Nephron (organoid): ENCODE results near the gene POTEM.
"Not testable (repeated sequence)": the region's sequence is repeated elsewhere in the genome, so short reads cannot be mapped to it uniquely, and the experiment has no call there.

Experiments used
- H3K27ac Mint-ChIP-seq, 3 experiments: 2 replicates each; pipeline ENCODE4 v1.8.0; 2020; ENCODE audit warnings: mixed read lengths in 3 of 3, mild to moderate bottlenecking in 2 of 3, moderate library complexity in 1 of 3
- H3K27me3 Mint-ChIP-seq: 2 replicates; pipeline ENCODE4 v1.8.0; 2021; ENCODE audit warnings: low read depth, mild to moderate bottlenecking, moderate library complexity, mixed read lengths
- H3K36me3 Mint-ChIP-seq: 2 replicates; pipeline ENCODE4 v1.8.0; 2020; ENCODE audit warnings: low read depth, mixed read lengths
- H3K4me1 Mint-ChIP-seq: 2 replicates; pipeline ENCODE4 v1.8.0; 2020; ENCODE audit warnings: mixed read lengths
- H3K4me3 Mint-ChIP-seq, 3 experiments: 2 replicates each; pipeline ENCODE4 v1.8.0; 2020; ENCODE audit warnings: mild to moderate bottlenecking in 3 of 3, mixed read lengths in 3 of 3, moderate library complexity in 2 of 3
- H3K9me3 Mint-ChIP-seq: 2 replicates; pipeline ENCODE4 v1.8.0; 2020; ENCODE audit warnings: mixed read lengths

The POTEM gene

GRCh38 chr14:18967134-18967533 is at the start of gene POTEM:
POTEM (plus strand) TSS chr14:18967434; CDS start chr14:18967486, 52 bp downstream.
- H3K9me3 Mint-ChIP-seq, H3K4me1 Mint-ChIP-seq, H3K27ac Mint-ChIP-seq, H3K4me3 Mint-ChIP-seq, H3K27me3 Mint-ChIP-seq, H3K36me3 Mint-ChIP-seq: not testable (repeated sequence)

DNA sequence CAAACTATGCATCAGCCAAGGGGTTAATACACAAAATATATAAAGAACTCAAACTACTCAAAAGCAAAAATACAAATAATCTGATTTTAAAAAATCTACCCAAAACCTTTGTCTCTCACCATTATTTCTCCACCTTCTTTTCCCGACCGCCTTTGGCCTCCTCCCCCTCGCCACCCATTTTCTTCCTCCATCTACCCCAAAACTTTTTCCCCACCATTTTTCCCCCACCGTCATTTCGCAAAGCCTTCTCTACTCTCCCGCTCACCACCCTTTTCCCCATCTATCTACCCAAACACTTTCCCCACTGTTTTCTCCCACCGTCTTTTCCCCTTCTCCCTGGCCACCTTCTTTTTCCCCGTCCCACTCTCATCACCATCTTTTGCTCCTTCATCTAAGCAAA is 48.9 kb upstream of the POTEM start:
- H3K36me3 Mint-ChIP-seq, H3K27ac Mint-ChIP-seq, H3K27me3 Mint-ChIP-seq, H3K4me1 Mint-ChIP-seq, H3K4me3 Mint-ChIP-seq, H3K9me3 Mint-ChIP-seq: not testable (repeated sequence)

DNA sequence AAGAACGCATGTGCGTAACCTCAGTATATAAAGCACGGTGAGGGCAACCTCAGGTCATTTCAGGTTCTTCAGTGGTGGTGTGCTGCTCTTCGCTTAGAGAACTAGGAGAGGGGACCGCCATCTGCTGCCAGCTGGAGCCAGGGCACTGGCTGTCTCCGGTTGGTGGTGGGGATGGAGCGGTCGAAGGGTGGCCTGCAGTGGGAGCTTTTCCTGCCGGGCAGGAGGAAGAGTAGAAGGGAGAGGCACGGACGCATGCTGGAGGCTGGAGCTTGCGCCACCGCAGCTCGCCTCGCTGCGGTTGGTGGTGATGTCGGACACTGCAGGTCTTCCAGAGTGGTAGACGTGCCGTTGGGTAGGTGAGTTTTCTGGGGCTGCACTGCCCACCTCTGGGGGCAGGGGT is 47.2 kb upstream of the POTEM start:
- H3K36me3 Mint-ChIP-seq, H3K4me3 Mint-ChIP-seq, H3K9me3 Mint-ChIP-seq, H3K27ac Mint-ChIP-seq, H3K4me1 Mint-ChIP-seq, H3K27me3 Mint-ChIP-seq: not testable (repeated sequence)

- H3K4me1 Mint-ChIP-seq, H3K36me3 Mint-ChIP-seq, H3K27me3 Mint-ChIP-seq, H3K9me3 Mint-ChIP-seq, H3K4me3 Mint-ChIP-seq, H3K27ac Mint-ChIP-seq: not testable (repeated sequence)
These were observed 46.1 kb upstream of the POTEM start for GRCh38 chr14:18921055-18921701.

DNA sequence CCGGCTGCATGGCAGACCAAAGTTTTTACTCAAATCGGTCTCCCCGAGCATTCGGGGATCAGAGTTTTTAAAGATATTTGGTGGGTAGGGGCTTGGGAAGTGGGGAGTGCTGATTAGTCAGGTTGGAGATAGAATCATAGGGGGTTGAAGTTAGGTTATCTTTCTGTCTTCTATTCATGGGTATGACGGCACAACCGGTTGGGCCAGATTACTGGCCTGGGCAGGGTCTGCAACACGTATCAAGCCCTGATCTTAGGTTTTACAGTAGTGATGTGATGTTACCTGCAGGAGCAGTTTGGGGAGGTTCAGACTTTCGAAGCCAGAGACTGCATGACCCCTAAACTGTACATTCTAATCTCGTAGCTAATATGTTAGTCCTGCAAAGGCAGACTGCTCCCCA is 30.4 kb upstream of the POTEM start:
- H3K27ac Mint-ChIP-seq, H3K9me3 Mint-ChIP-seq, H3K4me3 Mint-ChIP-seq, H3K27me3 Mint-ChIP-seq, H3K36me3 Mint-ChIP-seq, H3K4me1 Mint-ChIP-seq: not testable (repeated sequence)

GRCh38 chr14:18938733-18939132 is 28.5 kb upstream of the POTEM start:
- not testable (repeated sequence) for H3K27ac Mint-ChIP-seq, H3K27me3 Mint-ChIP-seq, H3K4me1 Mint-ChIP-seq, H3K36me3 Mint-ChIP-seq, H3K9me3 Mint-ChIP-seq, H3K4me3 Mint-ChIP-seq

- not testable (repeated sequence) for H3K4me1 Mint-ChIP-seq, H3K27ac Mint-ChIP-seq, H3K27me3 Mint-ChIP-seq, H3K4me3 Mint-ChIP-seq, H3K36me3 Mint-ChIP-seq, H3K9me3 Mint-ChIP-seq
These were observed 17.3 kb upstream of the POTEM start for GRCh38 chr14:18949939-18950338.

GRCh38 chr14:18953085-18953484 is 14.1 kb upstream of the POTEM start:
- H3K4me1 Mint-ChIP-seq, H3K9me3 Mint-ChIP-seq, H3K4me3 Mint-ChIP-seq, H3K27ac Mint-ChIP-seq, H3K27me3 Mint-ChIP-seq, H3K36me3 Mint-ChIP-seq: not testable (repeated sequence)

GRCh38 chr14:18955816-18956215 is 11.4 kb upstream of the POTEM start:
- not testable (repeated sequence) for H3K4me3 Mint-ChIP-seq, H3K36me3 Mint-ChIP-seq, H3K4me1 Mint-ChIP-seq, H3K27me3 Mint-ChIP-seq, H3K9me3 Mint-ChIP-seq, H3K27ac Mint-ChIP-seq

- not testable (repeated sequence) for H3K9me3 Mint-ChIP-seq, H3K27ac Mint-ChIP-seq, H3K4me1 Mint-ChIP-seq, H3K27me3 Mint-ChIP-seq, H3K4me3 Mint-ChIP-seq, H3K36me3 Mint-ChIP-seq
These were observed 5.7 kb upstream of the POTEM start for GRCh38 chr14:18961576-18961975.

- not testable (repeated sequence) for H3K4me3 Mint-ChIP-seq, H3K9me3 Mint-ChIP-seq, H3K27ac Mint-ChIP-seq, H3K4me1 Mint-ChIP-seq, H3K36me3 Mint-ChIP-seq, H3K27me3 Mint-ChIP-seq
These were observed 5.1 kb upstream of the POTEM start for GRCh38 chr14:18962143-18962542.

DNA sequence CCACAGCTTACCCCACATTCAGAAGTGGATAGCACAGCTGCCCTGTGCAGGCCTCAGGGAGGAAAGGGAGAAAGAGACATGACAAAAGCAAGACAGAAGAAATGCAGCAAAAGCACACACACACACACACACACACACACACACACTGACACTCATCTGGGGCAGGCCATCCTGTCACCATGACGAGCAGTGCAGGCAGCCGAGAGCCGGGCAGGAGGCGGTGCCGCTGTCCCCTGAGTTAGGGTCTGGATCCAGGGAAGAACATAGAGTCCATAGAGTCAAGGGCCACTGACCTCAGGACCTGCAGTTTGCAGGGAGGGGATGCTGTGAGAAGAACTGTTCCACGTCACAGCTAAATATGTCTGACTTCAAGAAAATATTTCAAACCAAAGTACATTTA is 4.0 kb upstream of the POTEM start:
- H3K4me1 Mint-ChIP-seq, H3K9me3 Mint-ChIP-seq, H3K36me3 Mint-ChIP-seq, H3K4me3 Mint-ChIP-seq, H3K27me3 Mint-ChIP-seq, H3K27ac Mint-ChIP-seq: not testable (repeated sequence)

- H3K4me3 Mint-ChIP-seq, H3K27me3 Mint-ChIP-seq, H3K4me1 Mint-ChIP-seq, H3K27ac Mint-ChIP-seq, H3K9me3 Mint-ChIP-seq, H3K36me3 Mint-ChIP-seq: not testable (repeated sequence)
These were observed 2.4 kb upstream of the POTEM start for GRCh38 chr14:18964878-18965277.

- H3K4me3 Mint-ChIP-seq, H3K4me1 Mint-ChIP-seq, H3K9me3 Mint-ChIP-seq, H3K27me3 Mint-ChIP-seq, H3K27ac Mint-ChIP-seq, H3K36me3 Mint-ChIP-seq: not testable (repeated sequence)
These were observed 35.3 kb downstream of the POTEM start for GRCh38 chr14:19002566-19002965.

DNA sequence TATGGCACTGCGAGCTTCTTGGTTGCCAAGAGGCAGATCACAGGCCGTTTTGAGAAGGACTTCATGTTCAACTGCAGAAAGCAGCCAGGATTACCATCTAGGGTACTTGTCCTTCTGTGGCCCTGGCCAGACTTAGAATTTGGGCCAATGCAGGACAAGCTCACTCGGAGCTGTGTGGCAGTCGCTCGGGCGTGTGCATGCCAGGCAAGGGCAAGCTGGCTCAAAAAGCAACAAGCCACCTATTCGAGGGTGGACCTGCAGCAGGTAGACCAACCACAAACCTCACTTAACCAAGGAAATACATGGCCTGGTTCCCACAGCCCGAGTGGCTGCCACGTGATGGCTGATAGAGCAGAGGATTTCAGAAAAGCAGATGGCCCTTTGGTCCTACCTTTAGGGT is 39.3 kb downstream of the POTEM start:
- H3K9me3 Mint-ChIP-seq, H3K4me3 Mint-ChIP-seq, H3K27me3 Mint-ChIP-seq, H3K4me1 Mint-ChIP-seq, H3K36me3 Mint-ChIP-seq, H3K27ac Mint-ChIP-seq: not testable (repeated sequence)

DNA sequence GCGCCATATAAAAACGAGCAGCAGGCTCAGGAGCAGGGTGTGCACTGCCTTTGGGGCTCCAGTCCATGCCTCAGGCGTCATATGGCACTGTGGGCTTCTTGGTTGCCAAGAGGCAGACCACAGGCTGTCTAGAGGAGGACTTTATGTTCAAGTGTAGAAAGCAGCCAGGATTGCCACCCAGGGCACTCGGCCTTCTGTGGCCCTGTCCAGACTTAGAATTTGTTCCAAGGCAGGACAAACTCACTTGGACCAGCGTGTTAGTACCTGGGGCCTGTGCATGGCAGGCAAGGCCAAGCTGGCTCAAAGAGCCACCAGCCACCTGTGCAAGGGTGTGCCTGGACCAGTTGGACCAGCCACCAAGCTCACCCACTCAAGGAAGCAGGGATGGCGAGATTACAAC is 40.4 kb downstream of the POTEM start:
- H3K4me3 Mint-ChIP-seq, H3K27me3 Mint-ChIP-seq, H3K27ac Mint-ChIP-seq: not testable (repeated sequence)

More for the DNA sequence above, 40.4 kb downstream of the POTEM start:
- not testable (repeated sequence) for H3K4me1 Mint-ChIP-seq, H3K36me3 Mint-ChIP-seq, H3K9me3 Mint-ChIP-seq
